ENCODE data around the gene GLMP. TPM values are rescaled to one million over a fixed set of nuclear protein-coding genes. Genes with fewer than 3 reads are reported as not detected.
A peak's percentile ranks its signal among the peaks of the same experiment; 100 is the strongest.
"Not testable (repeated sequence)": the region's sequence is repeated elsewhere in the genome, so short reads cannot be mapped to it uniquely, and the experiment has no call there.

Gene GLMP
- total and polyA plus RNA-seq, 9 donors = 20.2 to 47.9 (median 33.0) TPM

DNA sequence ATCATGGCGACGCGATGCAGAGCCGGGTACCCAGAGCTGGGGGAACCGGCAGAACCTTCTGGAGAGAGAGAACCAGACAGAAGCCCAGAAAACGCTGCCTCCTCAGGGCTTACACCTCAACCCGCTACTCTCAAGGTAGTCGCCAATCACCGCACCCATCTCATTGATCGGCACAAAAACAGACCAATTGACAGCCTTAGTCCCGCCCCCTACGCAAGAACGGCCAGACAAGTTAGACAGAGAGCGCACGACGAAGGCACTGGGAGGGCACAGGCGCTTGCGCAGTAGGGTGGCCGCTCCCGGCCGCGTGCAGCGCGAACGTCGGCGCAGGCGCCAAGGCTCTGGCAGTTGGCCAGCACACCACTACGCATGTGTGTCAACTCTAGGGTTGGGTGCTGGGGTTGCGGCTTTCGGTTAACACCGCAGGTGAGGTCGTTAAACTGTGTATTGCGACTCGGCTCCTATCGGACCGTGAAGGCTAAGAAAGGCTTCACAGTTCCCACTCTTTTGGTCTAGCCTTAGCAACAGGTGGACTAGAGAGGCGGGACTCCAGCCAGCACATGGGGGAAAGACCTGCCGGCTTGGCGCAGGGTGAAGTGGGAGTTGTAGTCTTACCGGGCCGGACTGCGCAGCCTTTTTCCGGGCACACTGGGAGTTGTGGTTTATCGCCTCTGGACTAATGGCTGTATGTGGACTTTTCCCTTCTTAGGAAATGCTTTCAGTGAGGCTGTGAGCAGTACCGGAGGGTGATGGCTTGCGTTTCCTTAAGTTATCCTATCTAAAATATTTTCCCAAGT, 42.9 kb upstream of the GLMP start, which contains the start of the genes CCT3 and TSACC:
Gene CCT3 (minus strand): TSS at position 113 of the 797 bp plus-strand sequence. CDS start 108 bp downstream, at position 5.
Gene TSACC (plus strand): TSS at position 347 of the 797 bp plus-strand sequence. CDS start 1,232 bp downstream, outside the sequence.
- peak; percentile 99 to 100 (median 100) for DNase-seq
- TF ChIP-seq, protein P1, sequence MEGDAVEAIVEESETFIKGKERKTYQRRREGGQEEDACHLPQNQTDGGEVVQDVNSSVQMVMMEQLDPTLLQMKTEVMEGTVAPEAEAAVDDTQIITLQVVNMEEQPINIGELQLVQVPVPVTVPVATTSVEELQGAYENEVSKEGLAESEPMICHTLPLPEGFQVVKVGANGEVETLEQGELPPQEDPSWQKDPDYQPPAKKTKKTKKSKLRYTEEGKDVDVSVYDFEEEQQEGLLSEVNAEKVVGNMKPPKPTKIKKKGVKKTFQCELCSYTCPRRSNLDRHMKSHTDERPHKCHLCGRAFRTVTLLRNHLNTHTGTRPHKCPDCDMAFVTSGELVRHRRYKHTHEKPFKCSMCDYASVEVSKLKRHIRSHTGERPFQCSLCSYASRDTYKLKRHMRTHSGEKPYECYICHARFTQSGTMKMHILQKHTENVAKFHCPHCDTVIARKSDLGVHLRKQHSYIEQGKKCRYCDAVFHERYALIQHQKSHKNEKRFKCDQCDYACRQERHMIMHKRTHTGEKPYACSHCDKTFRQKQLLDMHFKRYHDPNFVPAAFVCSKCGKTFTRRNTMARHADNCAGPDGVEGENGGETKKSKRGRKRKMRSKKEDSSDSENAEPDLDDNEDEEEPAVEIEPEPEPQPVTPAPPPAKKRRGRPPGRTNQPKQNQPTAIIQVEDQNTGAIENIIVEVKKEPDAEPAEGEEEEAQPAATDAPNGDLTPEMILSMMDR (IDR thresholded peaks at IDR 0.05) = no peak
- TF ChIP-seq EP300 (IDR thresholded peaks at IDR 0.05) (peak; percentile 64), POLR2A (IDR thresholded peaks at IDR 0.05) (peak; percentile 42)

DNA sequence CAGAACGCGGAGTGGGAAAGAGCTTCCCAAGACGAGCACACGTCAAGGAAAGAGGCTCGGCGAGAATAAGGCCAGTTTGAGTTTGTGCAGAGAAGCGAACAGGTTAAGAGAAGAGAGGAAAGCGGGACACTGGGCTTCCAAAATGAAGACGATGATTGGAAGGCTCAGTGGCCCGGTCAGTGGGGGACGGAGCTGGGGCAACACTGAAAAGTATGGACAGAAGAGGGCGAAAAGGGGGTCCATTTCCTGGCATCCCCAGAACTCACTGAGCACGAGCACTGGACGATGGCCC, 42.4 kb upstream of the GLMP start:
- H3K4me3 ChIP-seq = peak overlapping the region; percentile 77
- peaks cover 7% of the 10 kb centered on the region for H3K4me1 ChIP-seq (ENCODE audit: insufficient read depth)
- TF ChIP-seq, protein P1 (IDR thresholded peaks at IDR 0.05) = peak in 1 of 3 donors; percentile 11
- TF ChIP-seq POLR2A (IDR thresholded peaks at IDR 0.05) = no peak
- H3K27me3 ChIP-seq = no peaks in the 10 kb centered on the region
- intact Hi-C loops (cut with DNase I) = no loop called here
- WGBS, 3 donors = 0 to 1% (median 0%) methylated on average over 14 of the region's 14 CpGs
- H3K36me3 ChIP-seq = no peaks in the 10 kb centered on the region
- peak in 1 of 5 donors; percentile 32 for DNase-seq
- H3K9me3 ChIP-seq = no peaks in the 10 kb centered on the region
- H3K27ac ChIP-seq = peak overlapping the region in 1 of 2 donors; percentile 57

More for the DNA sequence above, 42.9 kb upstream of the GLMP start, which contains the start of the genes CCT3 and TSACC:
- Histone ChIP-seq H3K27me3 (no peaks in the 10 kb centered on the region), H3K36me3 (no peaks in the 10 kb centered on the region), H3K4me3 (peak within 1 kb of the TSS; percentile 77), H3K9me3 (no peaks in the 10 kb centered on the region), H3K4me1 (ENCODE audit: insufficient read depth) (peaks cover 7% of the 10 kb centered on the region), H3K27ac (peak within 1 kb of the TSS; percentile 26 to 68)
- 0 to 1% (median 0%) methylated on average over 47 of the region's 47 CpGs for WGBS, 3 donors
- intact Hi-C loops (cut with DNase I) = no loop called here

DNA sequence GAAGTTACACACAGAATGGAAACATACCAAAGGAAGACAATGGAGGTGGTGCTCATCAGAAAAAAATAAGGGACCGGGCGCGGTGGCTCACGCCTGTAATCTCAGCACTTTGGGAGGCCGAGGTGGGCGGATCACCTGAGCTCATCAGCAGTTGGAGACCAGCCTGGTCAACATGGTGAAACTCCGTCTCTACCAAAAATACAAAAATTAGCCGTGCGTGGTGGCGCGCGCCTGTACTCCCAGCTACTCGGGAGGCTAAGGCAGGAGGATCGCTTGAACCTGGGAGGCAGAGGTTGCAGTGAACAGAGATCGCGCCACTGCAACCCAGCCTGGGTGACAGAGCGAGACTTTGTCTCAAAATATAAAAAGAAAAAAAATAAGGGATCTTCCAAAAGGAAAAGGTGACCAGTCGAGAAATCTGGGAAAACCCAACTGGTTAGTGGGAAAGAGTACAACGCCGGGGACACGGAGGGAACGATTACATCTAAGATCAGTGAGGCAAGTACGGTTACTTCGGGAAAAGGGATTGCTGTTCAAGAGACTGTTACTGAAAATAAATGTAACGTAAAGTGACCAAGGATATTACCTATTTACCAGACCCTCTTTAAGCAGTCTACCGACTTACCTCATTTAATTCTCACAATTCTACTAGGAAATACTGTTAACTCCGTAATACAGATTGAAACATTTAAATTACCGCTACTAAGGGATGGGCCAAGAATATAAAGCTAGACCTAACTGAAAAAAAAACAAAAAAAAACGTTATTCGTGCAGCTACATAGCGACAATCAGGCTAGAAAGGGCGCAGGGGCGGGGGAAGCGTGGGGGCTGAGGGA, 41.8 kb upstream of the GLMP start:
- H3K27ac ChIP-seq = peak overlapping the region in 1 of 2 donors; percentile 57
- H3K4me1 ChIP-seq (ENCODE audit: insufficient read depth) = peaks cover 7% of the 10 kb centered on the region
- WGBS, 3 donors = 21 to 35% (median 34%) methylated on average over 34 of the region's 34 CpGs
- no peaks in the 10 kb centered on the region for H3K27me3 ChIP-seq
- H3K4me3 ChIP-seq = peak overlapping the region; percentile 77
- intact Hi-C loops (cut with DNase I) = no loop called here
- no peaks in the 10 kb centered on the region for H3K36me3 ChIP-seq
- H3K9me3 ChIP-seq = no peaks in the 10 kb centered on the region
- TF ChIP-seq, protein P1 (IDR thresholded peaks at IDR 0.05) = no peak
- TF ChIP-seq EP300 (IDR thresholded peaks at IDR 0.05) (no peak), POLR2A (IDR thresholded peaks at IDR 0.05) (no peak)
- DNase-seq = peak in 2 of 5 donors; percentile 27 to 31

DNA sequence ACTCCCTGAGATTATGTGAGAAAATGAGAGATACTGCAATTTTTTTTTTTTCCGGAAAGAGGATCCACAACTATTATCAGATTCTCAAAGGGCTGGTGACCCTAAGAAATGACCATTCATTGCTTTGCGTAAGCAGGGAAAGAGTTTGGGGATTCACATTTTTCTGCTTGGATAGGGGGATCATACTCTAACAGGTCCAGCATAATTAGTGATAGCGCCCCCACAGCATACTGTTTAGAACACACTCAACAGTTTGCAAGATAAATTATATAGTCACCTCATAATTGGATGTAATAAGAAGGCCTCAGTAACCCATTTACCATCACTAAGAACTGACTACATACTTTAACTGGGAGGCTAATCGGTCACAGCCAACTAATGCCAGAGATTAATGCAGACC, 40.8 kb upstream of the GLMP start:
- TF ChIP-seq POLR2A (IDR thresholded peaks at IDR 0.05) (no peak), EP300 (IDR thresholded peaks at IDR 0.05) (no peak)
- no peak overlapping the region for H3K4me3 ChIP-seq

DNA sequence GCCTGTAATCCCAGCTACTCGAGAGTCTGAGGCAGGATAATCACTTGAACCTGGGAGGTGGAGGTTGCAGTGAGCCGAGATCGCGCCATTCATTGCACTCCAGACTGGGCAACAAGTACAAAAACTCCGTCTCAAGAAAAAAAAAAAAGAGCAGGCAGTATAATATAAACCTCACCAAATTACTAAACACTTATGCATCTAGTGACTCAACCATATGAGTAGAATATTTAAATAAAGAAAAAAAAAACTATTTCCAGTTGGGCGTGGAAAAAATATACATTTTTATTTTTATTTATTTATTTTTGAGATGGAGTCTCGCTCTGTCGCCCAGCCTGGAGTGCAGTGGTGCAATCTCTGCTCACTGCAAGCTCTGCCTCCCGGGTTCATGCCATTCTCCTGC, 27.7 kb upstream of the GLMP start:
- H3K9me3 ChIP-seq; H3K27ac ChIP-seq; H3K4me3 ChIP-seq; intact Hi-C loops (cut with DNase I); H3K4me1 ChIP-seq (ENCODE audit: insufficient read depth); H3K27me3 ChIP-seq; DNase-seq; H3K36me3 ChIP-seq: not testable (repeated sequence)
- 92 to 94% (median 92%) methylated on average over 9 of the region's 9 CpGs for WGBS, 3 donors

More for the DNA sequence above, 40.8 kb upstream of the GLMP start:
- 59 to 70% (median 70%) methylated on average over 4 of the region's 4 CpGs for WGBS, 3 donors
- DNase-seq = no peak
- Histone ChIP-seq H3K36me3 (no peaks in the 10 kb centered on the region), H3K9me3 (no peaks in the 10 kb centered on the region), H3K4me1 (ENCODE audit: insufficient read depth) (peaks cover 7% of the 10 kb centered on the region), H3K27ac (no peak overlapping the region), H3K27me3 (no peaks in the 10 kb centered on the region)
- intact Hi-C loops (cut with DNase I) = no loop called here

All from ovary (tissue), 9 donors.